Endothelial cell of umbilical vein (primary cell): Measurements from ENCODE around the gene MYT1. TPM values are rescaled to one million over a fixed set of nuclear protein-coding genes. Genes with fewer than 3 reads are reported as not detected.

Experiments
- BruUV-seq: library from RNA; stranded (reverse); fragments of 400-500 nt; replicated peaks from 2 replicates; lab custom pipeline; 2021; lab: Mats Ljungman, UMichigan
- CTCF ChIA-PET: fragments of 300-600, 350-600 bp; sonication (Branson Sonifier 250); formaldehyde crosslinking; loops from one replicate; lab custom pipeline; 2021; ENCODE audit warnings: antibody characterized with exemption, inconsistent platforms; lab: Charles Lee
- POLR2A ChIA-PET: fragments of 300-600, 350-600 bp; sonication (Branson Sonifier 250); formaldehyde crosslinking; loops from one replicate; lab custom pipeline; 2021; ENCODE audit warnings: antibody characterized with exemption, inconsistent platforms; lab: Charles Lee
- DNase-seq: peaks from one replicate; pipeline ENCODE4 v3.0.0-alpha.2; 2011; ENCODE audit warnings: low read depth, low spot score
- FAIRE-seq: peaks from 2 replicates; lab custom pipeline; 2011; peaks lifted over from hg19 to GRCh38; lab: Jason Lieb, UNC
- H2AFZ ChIP-seq: 2 replicates; pipeline ENCODE4 v1.6.0; 2012; ENCODE audit warnings: low read depth, low read length, control low read depth, inconsistent platforms
- H3K27ac ChIP-seq: 2 replicates; pipeline ENCODE4 v1.5.1; 2011; ENCODE audit warnings: low read depth, mild to moderate bottlenecking, control low read depth, low read length, moderate library complexity; ENCODE audit not compliant: insufficient read depth
- H3K27me3 ChIP-seq, 2 experiments: 2 replicates each; pipeline versions ENCODE4 v1.6.0 to v1.6.1; 2011; ENCODE audit warnings: low read length in 2 of 2, mixed read lengths in 1 of 2; ENCODE audit not compliant: control insufficient read depth in 2 of 2, insufficient read depth in 2 of 2
- H3K36me3 ChIP-seq, 2 experiments: 2 replicates in 1 of 2; 3 replicates in 1 of 2; pipeline ENCODE4 v1.5.1; 2011; ENCODE audit warnings: low read length in 2 of 2, mild to moderate bottlenecking in 1 of 2, moderate library complexity in 1 of 2; ENCODE audit not compliant: control insufficient read depth in 2 of 2, insufficient read depth in 2 of 2; ENCODE audit errors: extremely low read depth in 1 of 2
- H3K4me1 ChIP-seq: 3 replicates; pipeline ENCODE4 v1.5.1; 2011; ENCODE audit warnings: mild to moderate bottlenecking, low read length; ENCODE audit not compliant: control insufficient read depth, insufficient read depth; ENCODE audit errors: extremely low read depth
- H3K4me2 ChIP-seq: 2 replicates; pipeline ENCODE4 v1.6.1; 2011; ENCODE audit warnings: low read length, control low read depth, mixed read lengths; ENCODE audit not compliant: insufficient read depth
- H3K4me3 ChIP-seq, 3 experiments: fragments of 200-600 bp in 1 of 3; sonication (generic), shearing (Covaris generic) in 1 of 3; replicated peaks in 1 of 3; 2 replicates each; pipeline ENCODE4 v1.5.1; 2011 to 2016; ENCODE audit warnings: control low read depth in 3 of 3, low read length in 3 of 3, mild to moderate bottlenecking in 2 of 3, inconsistent platforms in 1 of 3, low read depth in 1 of 3, moderate library complexity in 1 of 3; ENCODE audit not compliant: insufficient read depth in 1 of 3
- H3K79me2 ChIP-seq: 2 replicates; pipeline ENCODE4 v1.6.0; 2012; ENCODE audit warnings: low read length, inconsistent platforms; ENCODE audit not compliant: control insufficient read depth, insufficient read depth
- H3K9ac ChIP-seq: replicated peaks from 2 replicates; pipeline ENCODE3; 2011; ENCODE audit warnings: low read length, control low read depth; ENCODE audit not compliant: insufficient read depth; ENCODE audit errors: extremely low read depth
- H3K9me1 ChIP-seq: replicated peaks from 3 replicates; pipeline ENCODE4 v1.6.0; 2011; ENCODE audit warnings: mild to moderate bottlenecking, low read length; ENCODE audit not compliant: control insufficient read depth, insufficient read depth; ENCODE audit errors: extremely low read depth
- H3K9me3 ChIP-seq: replicated peaks from 2 replicates; pipeline ENCODE4 v1.5.1; 2012; ENCODE audit warnings: low read length, inconsistent platforms; ENCODE audit not compliant: control insufficient read depth, insufficient read depth
- H4K20me1 ChIP-seq: replicated peaks from 2 replicates; pipeline ENCODE3; 2011; ENCODE audit warnings: mild to moderate bottlenecking, low read length; ENCODE audit not compliant: control insufficient read depth, insufficient read depth; ENCODE audit errors: extremely low read depth
- CTCF ChIP-seq, 2 donors: IDR thresholded peaks; 1 replicate in 1 of 2; 2 replicates in 1 of 2; pipeline ENCODE4 v1.5.1; 2011; ENCODE audit warnings: low read length in 2 of 2, mild to moderate bottlenecking in 2 of 2, moderate library complexity in 2 of 2, control low read depth in 1 of 2, inconsistent platforms in 1 of 2, low read depth in 1 of 2; ENCODE audit not compliant: insufficient read depth in 1 of 2; ENCODE audit errors: extremely low read depth in 1 of 2
- EZH2 ChIP-seq: IDR thresholded peaks from 2 replicates; pipeline ENCODE4 v1.6.1; 2012; ENCODE audit warnings: borderline replicate concordance, low read depth, mild to moderate bottlenecking, moderate library complexity, low read length, inconsistent platforms; ENCODE audit not compliant: severe bottlenecking
- FOS ChIP-seq: IDR thresholded peaks from 2 replicates; pipeline ENCODE4 v1.6.1; 2011; ENCODE audit warnings: mild to moderate bottlenecking, low read length, moderate library complexity, borderline replicate concordance; ENCODE audit not compliant: insufficient read depth
- GATA2 ChIP-seq: IDR thresholded peaks from 2 replicates; pipeline ENCODE4 v1.7.0; 2011; ENCODE audit warnings: low read depth, mild to moderate bottlenecking, moderate library complexity, mixed read lengths, low read length; ENCODE audit not compliant: insufficient read length, insufficient read depth
- JUN ChIP-seq: IDR thresholded peaks from 2 replicates; pipeline ENCODE4 v1.6.1; 2011; ENCODE audit warnings: borderline replicate concordance, low read depth; ENCODE audit not compliant: insufficient read length, insufficient read depth
- MAX ChIP-seq: IDR thresholded peaks from 2 replicates; pipeline ENCODE4 v1.6.1; 2011; ENCODE audit not compliant: insufficient read depth, insufficient read length
- MYC ChIP-seq: IDR thresholded peaks from one replicate; pipeline ENCODE4 v1.6.1; 2011; ENCODE audit warnings: mild to moderate bottlenecking, low read depth, low read length
- POLR2A ChIP-seq: IDR thresholded peaks from 2 replicates; pipeline ENCODE4 v1.6.1; 2012; ENCODE audit warnings: low read depth, mild to moderate bottlenecking, control low read depth, low read length
- POLR2AphosphoS5 ChIP-seq: IDR thresholded peaks from 2 replicates; pipeline ENCODE4 v1.6.1; 2012; ENCODE audit warnings: low read depth, mild to moderate bottlenecking, control low read depth, low read length, moderate library complexity; ENCODE audit not compliant: insufficient read depth
- dilution Hi-C: fragments of 300-500 bp; cut with MboI; formaldehyde crosslinking; loops from one replicate; pipeline ENCODE4 v1.15.0; 2019; ENCODE audit warnings: low sequenced_read_pairs; ENCODE audit not compliant: extremely low pct_ligation_motif_present
- intact Hi-C: fragments of 100-400 bp; cut with micrococcal nuclease; formaldehyde crosslinking; loops from one replicate; pipeline ENCODE4 v1.10.0; 2022
- polyA plus RNA-seq, 4 experiments: library from polyadenylated mRNA; depleted of rRNA in 3 of 4; stranded (reverse) in 3 of 4; unstranded in 1 of 4; fragments of >200 nt; gene quantifications; 2 replicates each; pipeline versions ENCODE4 v1.2.1 to v1.2.3, GENCODE V29; 2011 to 2012; ENCODE audit warnings: missing spikeins in 1 of 4
- total RNA-seq: library from RNA; stranded (reverse); gene quantifications from 2 replicates; pipeline ENCODE4 v1.2.3, GENCODE V29; 2021

MYT1 gene
- total and polyA plus RNA-seq, 2 donors (not counting 3 experiments of a cell fraction or from before 2014, with no cell fraction given): not detected

- no peaks in the 10 kb centered on the region for H4K20me1 ChIP-seq
- H3K27ac ChIP-seq: no peak overlapping the region
- DNase-seq (no peak), FAIRE-seq (no peak)
- H3K4me1 ChIP-seq: no peaks in the 10 kb centered on the region
- BruUV-seq: no TSS peak
- no peaks in the 10 kb centered on the region for H3K9me1 ChIP-seq
- intact Hi-C loops: no loop called here
- no peak overlapping the region for H2AFZ ChIP-seq
- dilution Hi-C loops: no loop called here
- H3K9me3 ChIP-seq: no peaks in the 10 kb centered on the region
- CTCF ChIA-PET: no interaction called here
- no peak overlapping the region for H3K4me2 ChIP-seq
- H3K4me3 ChIP-seq: no peak overlapping the region
- H3K36me3 ChIP-seq: no peaks in the 10 kb centered on the region
- no peaks in the 10 kb centered on the region for H3K79me2 ChIP-seq
- POLR2A ChIA-PET: no interaction called here
- TF ChIP-seq CTCF (IDR thresholded peaks at IDR 0.05; ENCODE audit: extremely low read depth in 1 of 2, insufficient read depth in 1 of 2, low read depth in 1 of 2, low read length in 2 of 2) (no peak), POLR2A (no peak), MYC (no peak), FOS (no peak), POLR2AphosphoS5 (no peak)
- H3K27me3 ChIP-seq: peaks cover 2 to 4% of the 10 kb centered on the region in 2 experiments
- H3K9ac ChIP-seq: no peak overlapping the region
Observed at GRCh38 chr20:64181391-64181790, 17.1 kb downstream of the MYT1 start.

- Histone ChIP-seq H3K9ac (no peak overlapping the region), H2AFZ (no peak overlapping the region), H3K79me2 (no peaks in the 10 kb centered on the region), H3K36me3 (no peaks in the 10 kb centered on the region), H3K27me3 (no peaks in the 10 kb centered on the region), H3K9me3 (no peaks in the 10 kb centered on the region), H4K20me1 (no peaks in the 10 kb centered on the region), H3K4me1 (no peaks in the 10 kb centered on the region), H3K9me1 (no peaks in the 10 kb centered on the region), H3K27ac (no peak overlapping the region), H3K4me3 (no peak overlapping the region), H3K4me2 (no peak overlapping the region)
- no TSS peak for BruUV-seq
- intact Hi-C loops (no loop called here), dilution Hi-C loops (no loop called here)
- ChIA-PET POLR2A (no interaction called here), CTCF (no interaction called here)
- TF ChIP-seq CTCF (IDR thresholded peaks at IDR 0.05; ENCODE audit: extremely low read depth in 1 of 2, insufficient read depth in 1 of 2, low read depth in 1 of 2, low read length in 2 of 2) (no peak), GATA2 (no peak), FOS (no peak), MAX (no peak), POLR2AphosphoS5 (no peak), EZH2 (no peak), JUN (no peak), POLR2A (no peak), MYC (no peak)
- DNase-seq (no peak), FAIRE-seq (no peak)
Observed at GRCh38 chr20:64182146-64182865, 18.1 kb downstream of the MYT1 start.
